ENCODE results near the gene MICB. TPM values are rescaled to one million over a fixed set of nuclear protein-coding genes. Genes with fewer than 3 reads are reported as not detected.

The MICB gene
- total and polyA plus RNA-seq, 9 of the 15 experiments (the other 6 are each of a cell fraction or from before 2014, with no cell fraction given): 13.3 to 34.5 (median 19.8) TPM

- TF ChIP-seq E2F8 (IDR thresholded peaks at IDR 0.05; ENCODE audit: low read depth, partially characterized antibody): peak; percentile 28
- TF ChIP-seq SMARCE1 (IDR thresholded peaks at IDR 0.05): 0 out of 2 replicates have a peak, but pooled peaks have one; percentile 56
- peak; percentile 43; the same call in 1 of the 2 replicates for TF ChIP-seq GABPA (tag; conservative IDR thresholded peaks at IDR 0.05; ENCODE audit: low read depth)
- TF ChIP-seq HDAC1 (IDR thresholded peaks at IDR 0.05): peak in 1 of 2 experiments; percentile 73; a peak in 2 of 4 replicates
- 0 out of 2 replicates have a peak, but pooled peaks have one; percentile 50 for TF ChIP-seq FOXP4 (CRISPR knock-in tag; IDR thresholded peaks at IDR 0.05; ENCODE audit: borderline replicate concordance)
- TF ChIP-seq UBTF (IDR thresholded peaks at IDR 0.05; ENCODE audit: borderline replicate concordance in 1 of 2, low read depth in 2 of 2, low read length in 2 of 2): peak in 1 of 2 experiments; percentile 74; a peak in 2 of 4 replicates
- 0 out of 4 replicates have a peak, but pooled peaks of 1 of the 2 experiments have one; percentile 13 for TF ChIP-seq ZMIZ1 (IDR thresholded peaks at IDR 0.05; ENCODE audit: low read depth in 2 of 2, low read length in 2 of 2)
- TF ChIP-seq L3MBTL2 (IDR thresholded peaks at IDR 0.05): peak; percentile 38; the same call in 1 of the 2 replicates
- peak; percentile 78 for TF ChIP-seq CREM (IDR thresholded peaks at IDR 0.05; ENCODE audit: low read depth)
- no peak for TF ChIP-seq ZNF347 (CRISPR knock-in tag; IDR thresholded peaks at IDR 0.05; ENCODE audit: low read depth)
- peak in 1 of 2 experiments; percentile 62; a peak in 1 of 3 replicates for TF ChIP-seq CBX3 (IDR thresholded peaks at IDR 0.05; ENCODE audit: borderline replicate concordance in 1 of 2, low read length in 2 of 2)
- peak; percentile 43 for TF ChIP-seq DEAF1 (CRISPR knock-in tag; IDR thresholded peaks at IDR 0.05)
Observed at GRCh38 chr6:31493875-31494694, 3.9 kb upstream of the MICB start (continued).

Measured in K562 (cell line).